ENCODE data around the gene ARID2. TPM values are rescaled to one million over a fixed set of nuclear protein-coding genes. Genes with fewer than 3 reads are reported as not detected.
A peak's percentile ranks its signal among the peaks of the same experiment; 100 is the strongest.

ARID2 gene
- total RNA-seq, 1 experiment from 2014 or later, result 15.4 TPM

DNA sequence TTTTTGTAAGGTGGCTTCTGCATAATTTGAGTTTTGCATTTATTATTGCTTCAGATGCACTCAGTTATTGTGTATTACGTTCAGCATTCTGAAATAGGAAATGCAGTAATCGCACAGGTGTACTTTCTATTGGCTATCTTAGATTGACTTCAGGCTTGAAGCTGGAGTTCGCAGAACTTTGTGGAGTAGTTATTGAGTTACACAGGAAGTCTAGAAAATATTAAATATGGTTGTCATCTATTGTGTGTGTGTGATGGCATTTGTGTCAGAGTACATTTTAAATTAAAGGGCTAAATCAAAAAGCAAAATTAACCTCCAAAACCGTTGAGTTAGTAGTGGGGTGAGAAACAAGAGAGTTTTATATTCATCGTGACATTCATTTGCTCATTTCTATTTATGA lies 2.7 kb downstream of the ARID2 start:
- Histone ChIP-seq H3K27me3 (ENCODE audit: low read length) (no peaks in the 10 kb centered on the region), H3K36me3 (ENCODE audit: low read depth, low read length) (0 out of 2 replicates have a peak, but pooled peaks cover 3% of the 10 kb centered on the region), H4K20me1 (ENCODE audit: low read length) (no peaks in the 10 kb centered on the region), H3K9ac (ENCODE audit: low read length) (peak overlapping the region; percentile 91; the same call in 1 of the 2 replicates), H3K4me1 (ENCODE audit: insufficient read depth, low read length) (peaks cover 21% of the 10 kb centered on the region), H3K4me2 (ENCODE audit: low read length) (peak overlapping the region; percentile 93), H3K79me2 (ENCODE audit: low read length) (peaks cover 69% of the 10 kb centered on the region), H3K4me3 (ENCODE audit: low read length) (peak overlapping the region; percentile 89), H3K9me3 (ENCODE audit: low read length) (no peaks in the 10 kb centered on the region), H3K27ac (ENCODE audit: low read length) (no peak overlapping the region), H2AFZ (ENCODE audit: low read length) (0 out of 2 replicates have a peak overlapping the region, but pooled peaks have one; percentile 6), H3F3A (ENCODE audit: low read length, unreplicated experiment) (no peaks in the 10 kb centered on the region), H3K9me2 (replicated peaks; ENCODE audit: low read length) (no peaks in the 10 kb centered on the region)
- intact Hi-C loops (cut with micrococcal nuclease), result no loop called here
- POLR2A ChIA-PET (ENCODE audit: unreplicated experiment), result no interaction called here
- TF ChIP-seq EZH2phosphoT487 (IDR thresholded peaks at IDR 0.05; ENCODE audit: borderline replicate concordance, low read length), result no peak
- TF ChIP-seq EZH2 (IDR thresholded peaks at IDR 0.05; ENCODE audit: low read length, unreplicated experiment), result no peak
- TF ChIP-seq, protein P1, sequence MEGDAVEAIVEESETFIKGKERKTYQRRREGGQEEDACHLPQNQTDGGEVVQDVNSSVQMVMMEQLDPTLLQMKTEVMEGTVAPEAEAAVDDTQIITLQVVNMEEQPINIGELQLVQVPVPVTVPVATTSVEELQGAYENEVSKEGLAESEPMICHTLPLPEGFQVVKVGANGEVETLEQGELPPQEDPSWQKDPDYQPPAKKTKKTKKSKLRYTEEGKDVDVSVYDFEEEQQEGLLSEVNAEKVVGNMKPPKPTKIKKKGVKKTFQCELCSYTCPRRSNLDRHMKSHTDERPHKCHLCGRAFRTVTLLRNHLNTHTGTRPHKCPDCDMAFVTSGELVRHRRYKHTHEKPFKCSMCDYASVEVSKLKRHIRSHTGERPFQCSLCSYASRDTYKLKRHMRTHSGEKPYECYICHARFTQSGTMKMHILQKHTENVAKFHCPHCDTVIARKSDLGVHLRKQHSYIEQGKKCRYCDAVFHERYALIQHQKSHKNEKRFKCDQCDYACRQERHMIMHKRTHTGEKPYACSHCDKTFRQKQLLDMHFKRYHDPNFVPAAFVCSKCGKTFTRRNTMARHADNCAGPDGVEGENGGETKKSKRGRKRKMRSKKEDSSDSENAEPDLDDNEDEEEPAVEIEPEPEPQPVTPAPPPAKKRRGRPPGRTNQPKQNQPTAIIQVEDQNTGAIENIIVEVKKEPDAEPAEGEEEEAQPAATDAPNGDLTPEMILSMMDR (conservative IDR thresholded peaks at IDR 0.05; ENCODE audit: low read depth, low read length), result no peak
- DNase-seq (peak; percentile 47), ATAC-seq (no peak)
- no TSS peak for BruUV-seq (replicated peaks)
- CTCF ChIA-PET, result no interaction called here

DNA sequence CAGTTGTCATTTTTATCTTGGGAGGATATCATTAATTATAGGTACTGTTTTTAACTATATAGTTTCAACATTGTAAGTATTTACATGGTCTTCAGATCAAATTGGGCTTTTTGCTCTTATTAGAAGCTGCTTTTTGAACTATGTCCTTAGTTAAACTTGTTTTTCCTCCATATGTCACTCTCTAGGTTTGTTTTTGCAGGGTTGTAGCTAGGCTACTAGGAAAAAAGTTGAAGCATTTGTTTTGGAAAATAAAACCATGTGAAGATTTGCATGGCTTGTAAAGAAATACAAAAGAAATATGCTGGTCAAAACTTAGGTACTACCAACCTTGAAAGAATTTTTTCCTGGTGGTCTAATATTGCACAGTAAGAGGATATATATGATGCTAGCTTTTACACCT lies 3.4 kb downstream of the ARID2 start:
- ChIA-PET CTCF (no interaction called here), POLR2A (ENCODE audit: unreplicated experiment) (no interaction called here)
- Histone ChIP-seq H3K36me3 (ENCODE audit: low read depth, low read length) (0 out of 2 replicates have a peak, but pooled peaks cover 3% of the 10 kb centered on the region), H3K27ac (ENCODE audit: low read length) (no peak overlapping the region), H3K4me3 (ENCODE audit: low read length) (peak overlapping the region; percentile 89), H3K9ac (ENCODE audit: low read length) (peak overlapping the region; percentile 91; the same call in 1 of the 2 replicates), H3K4me1 (ENCODE audit: insufficient read depth, low read length) (peaks cover 20% of the 10 kb centered on the region), H2AFZ (ENCODE audit: low read length) (no peak overlapping the region), H3K4me2 (ENCODE audit: low read length) (peak overlapping the region; percentile 93), H3K9me3 (ENCODE audit: low read length) (no peaks in the 10 kb centered on the region), H3F3A (ENCODE audit: low read length, unreplicated experiment) (no peaks in the 10 kb centered on the region), H3K79me2 (ENCODE audit: low read length) (peaks cover 76% of the 10 kb centered on the region), H4K20me1 (ENCODE audit: low read length) (no peaks in the 10 kb centered on the region), H3K27me3 (ENCODE audit: low read length) (no peaks in the 10 kb centered on the region), H3K9me2 (replicated peaks; ENCODE audit: low read length) (no peaks in the 10 kb centered on the region)
- DNase-seq, result no peak
- intact Hi-C loops (cut with micrococcal nuclease), result no loop called here
- TF ChIP-seq, protein P1 (conservative IDR thresholded peaks at IDR 0.05; ENCODE audit: low read depth, low read length), result no peak
- TF ChIP-seq EZH2 (IDR thresholded peaks at IDR 0.05; ENCODE audit: low read length, unreplicated experiment) (no peak), EZH2phosphoT487 (IDR thresholded peaks at IDR 0.05; ENCODE audit: borderline replicate concordance, low read length) (no peak)
- no TSS peak for BruUV-seq (replicated peaks)
- no peak for ATAC-seq

DNA sequence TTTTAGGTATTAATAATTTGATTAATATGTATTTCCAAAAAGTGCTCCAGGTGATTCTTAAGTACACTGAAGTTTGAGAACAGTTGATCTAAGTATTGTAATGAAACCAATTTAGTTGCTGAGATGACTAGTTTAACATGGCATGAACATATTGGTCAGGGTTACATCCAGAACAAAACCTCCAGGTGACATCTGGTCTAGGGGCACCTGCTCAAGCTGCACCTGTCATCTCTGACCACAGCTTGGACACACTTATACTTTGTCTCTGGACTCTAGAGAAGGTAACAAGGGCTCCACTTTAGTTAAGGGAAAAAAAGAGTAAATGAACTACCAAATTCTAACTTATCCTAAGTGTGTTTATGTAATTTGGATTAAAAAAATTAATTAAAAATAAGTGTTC lies 8.1 kb downstream of the ARID2 start:
- H3F3A ChIP-seq (ENCODE audit: low read length, unreplicated experiment), result no peaks in the 10 kb centered on the region
- no peak overlapping the region for H3K9ac ChIP-seq (ENCODE audit: low read length)
- H3K79me2 ChIP-seq (ENCODE audit: low read length), result peaks cover 69% of the 10 kb centered on the region
- no peaks in the 10 kb centered on the region for H3K27me3 ChIP-seq (ENCODE audit: low read length)
- ChIA-PET CTCF (no interaction called here), POLR2A (ENCODE audit: unreplicated experiment) (no interaction called here)
- H3K36me3 ChIP-seq (ENCODE audit: low read depth, low read length), result peaks cover 22% of the 10 kb centered on the region
- BruUV-seq (replicated peaks), result no TSS peak
- intact Hi-C loops (cut with micrococcal nuclease), result no loop called here
- 0 out of 2 replicates have a peak, but pooled peaks cover 6% of the 10 kb centered on the region for H3K9me3 ChIP-seq (ENCODE audit: low read length)
- DNase-seq, result no peak
- H3K4me2 ChIP-seq (ENCODE audit: low read length), result no peak overlapping the region
- no peak overlapping the region for H2AFZ ChIP-seq (ENCODE audit: low read length)
- H3K4me1 ChIP-seq (ENCODE audit: insufficient read depth, low read length), result peaks cover 8% of the 10 kb centered on the region
- no peak overlapping the region for H3K27ac ChIP-seq (ENCODE audit: low read length)
- no peaks in the 10 kb centered on the region for H4K20me1 ChIP-seq (ENCODE audit: low read length)
- TF ChIP-seq, protein P1 (conservative IDR thresholded peaks at IDR 0.05; ENCODE audit: low read depth, low read length), result no peak
- TF ChIP-seq EZH2 (IDR thresholded peaks at IDR 0.05; ENCODE audit: low read length, unreplicated experiment), result no peak
- no peak for TF ChIP-seq EZH2phosphoT487 (IDR thresholded peaks at IDR 0.05; ENCODE audit: borderline replicate concordance, low read length)
- no peak overlapping the region for H3K4me3 ChIP-seq (ENCODE audit: low read length)
- H3K9me2 ChIP-seq (replicated peaks; ENCODE audit: low read length), result no peaks in the 10 kb centered on the region
- ATAC-seq, result no peak

All from PC-3 (cell line).